ENCODE results near the gene JMY. TPM values are rescaled to one million over a fixed set of nuclear protein-coding genes. Genes with fewer than 3 reads are reported as not detected.

The JMY gene
- total and polyA plus RNA-seq, 12 donors, result 1.4 to 18.1 (median 13.3) TPM

GRCh38 chr5:79224286-79224984, 11.5 kb upstream of the JMY start:
- intact Hi-C loops (cut with DNase I), result no loop called here
- Histone ChIP-seq H3K4me3 (no peak overlapping the region), H3K9me3 (no peaks in the 10 kb centered on the region), H3K36me3 (no peaks in the 10 kb centered on the region), H3K27ac (no peak overlapping the region), H3K27me3 (no peaks in the 10 kb centered on the region), H3K4me1 (no peaks in the 10 kb centered on the region)
- ATAC-seq (no peak), DNase-seq (no peak)
- TF ChIP-seq CTCF (IDR thresholded peaks at IDR 0.05), result no peak
- WGBS, 2 donors, result 82 to 84% methylated on average over 4 of the region's 4 CpGs

- 69 to 85% methylated on average over 2 of the region's 2 CpGs for WGBS, 2 donors
Observed at GRCh38 chr5:79225026-79225425, 10.9 kb upstream of the JMY start.

GRCh38 chr5:79225441-79225840, 10.5 kb upstream of the JMY start:
- intact Hi-C loops (cut with DNase I), result no loop called here
- H3K9me3 ChIP-seq, result no peaks in the 10 kb centered on the region
- H3K4me1 ChIP-seq, result no peaks in the 10 kb centered on the region
- ATAC-seq, result no peak
- 95 to 97% methylated on average over 5 of the region's 5 CpGs for WGBS, 2 donors
- no peak overlapping the region for H3K27ac ChIP-seq
- no peaks in the 10 kb centered on the region for H3K36me3 ChIP-seq
- TF ChIP-seq CTCF (IDR thresholded peaks at IDR 0.05), result no peak
- no peak for DNase-seq
- no peak overlapping the region for H3K4me3 ChIP-seq
- H3K27me3 ChIP-seq, result no peaks in the 10 kb centered on the region

More at GRCh38 chr5:79225026-79225425, 10.9 kb upstream of the JMY start:
- no peak for ATAC-seq
- TF ChIP-seq CTCF (IDR thresholded peaks at IDR 0.05), result no peak
- H3K36me3 ChIP-seq, result no peaks in the 10 kb centered on the region
- no peak for DNase-seq
- no peaks in the 10 kb centered on the region for H3K27me3 ChIP-seq
- intact Hi-C loops (cut with DNase I), result no loop called here
- H3K4me3 ChIP-seq, result no peak overlapping the region
- H3K4me1 ChIP-seq, result no peaks in the 10 kb centered on the region
- H3K9me3 ChIP-seq, result no peaks in the 10 kb centered on the region
- H3K27ac ChIP-seq, result no peak overlapping the region

GRCh38 chr5:79227484-79228025, 8.4 kb upstream of the JMY start:
- H3K9me3 ChIP-seq, result no peaks in the 10 kb centered on the region
- H3K4me3 ChIP-seq, result no peak overlapping the region
- ATAC-seq (no peak), DNase-seq (no peak)
- no peaks in the 10 kb centered on the region for H3K27me3 ChIP-seq
- no peaks in the 10 kb centered on the region for H3K36me3 ChIP-seq
- intact Hi-C loops (cut with DNase I), result no loop called here
- no peak overlapping the region for H3K27ac ChIP-seq
- TF ChIP-seq CTCF (IDR thresholded peaks at IDR 0.05), result no peak
- H3K4me1 ChIP-seq, result no peaks in the 10 kb centered on the region
- WGBS, 2 donors, result 89 to 90% methylated on average over 4 of the region's 4 CpGs
